HG03521 (cell line): ENCODE data around the gene HHAT.

Experiments
- ATAC-seq: cut with Tn5 transposase; IDR thresholded peaks from one replicate; pipeline ENCODE4 v1.9.1; 2021; ENCODE audit warnings: mild to moderate bottlenecking, moderate library complexity; ENCODE audit not compliant: unreplicated experiment

The HHAT gene

GRCh38 chr1:210698661-210699060 is 370.0 kb downstream of the HHAT start:
- no peak for ATAC-seq

GRCh38 chr1:210700083-210700482 is 371.4 kb downstream of the HHAT start:
- no peak for ATAC-seq

GRCh38 chr1:210700511-210700910 is 371.8 kb downstream of the HHAT start:
- ATAC-seq, result no peak

GRCh38 chr1:210702506-210702905 is 373.8 kb downstream of the HHAT start:
- ATAC-seq, result no peak

- ATAC-seq, result no peak
These were observed 374.9 kb downstream of the HHAT start for GRCh38 chr1:210703593-210703992.

GRCh38 chr1:210705086-210705485 is 376.4 kb downstream of the HHAT start:
- ATAC-seq, result no peak

- ATAC-seq, result no peak
These were observed 377.5 kb downstream of the HHAT start for GRCh38 chr1:210706246-210706645.

GRCh38 chr1:210707300-210708240 is 378.9 kb downstream of the HHAT start:
- no peak for ATAC-seq

GRCh38 chr1:210709701-210710100 is 381.0 kb downstream of the HHAT start:
- no peak for ATAC-seq

- no peak for ATAC-seq
These were observed 383.3 kb downstream of the HHAT start for GRCh38 chr1:210711825-210712612.

- no peak for ATAC-seq
These were observed 386.4 kb downstream of the HHAT start for GRCh38 chr1:210715072-210715471.

GRCh38 chr1:210722410-210723081 is 393.8 kb downstream of the HHAT start:
- no peak for ATAC-seq

- ATAC-seq, result no peak
These were observed 394.9 kb downstream of the HHAT start for GRCh38 chr1:210723646-210724045.

- ATAC-seq, result no peak
These were observed 396.1 kb downstream of the HHAT start for GRCh38 chr1:210724768-210725167.
